NCI-H510A treated with DMSO at 0.1 percent for 48 hours (cell line): ENCODE results near the gene FZD1.

ENCODE experiments used
- DNase-seq: peaks from one replicate; lab custom pipeline; 2025; lab: John Stamatoyannopoulos, UW

The FZD1 gene

DNA sequence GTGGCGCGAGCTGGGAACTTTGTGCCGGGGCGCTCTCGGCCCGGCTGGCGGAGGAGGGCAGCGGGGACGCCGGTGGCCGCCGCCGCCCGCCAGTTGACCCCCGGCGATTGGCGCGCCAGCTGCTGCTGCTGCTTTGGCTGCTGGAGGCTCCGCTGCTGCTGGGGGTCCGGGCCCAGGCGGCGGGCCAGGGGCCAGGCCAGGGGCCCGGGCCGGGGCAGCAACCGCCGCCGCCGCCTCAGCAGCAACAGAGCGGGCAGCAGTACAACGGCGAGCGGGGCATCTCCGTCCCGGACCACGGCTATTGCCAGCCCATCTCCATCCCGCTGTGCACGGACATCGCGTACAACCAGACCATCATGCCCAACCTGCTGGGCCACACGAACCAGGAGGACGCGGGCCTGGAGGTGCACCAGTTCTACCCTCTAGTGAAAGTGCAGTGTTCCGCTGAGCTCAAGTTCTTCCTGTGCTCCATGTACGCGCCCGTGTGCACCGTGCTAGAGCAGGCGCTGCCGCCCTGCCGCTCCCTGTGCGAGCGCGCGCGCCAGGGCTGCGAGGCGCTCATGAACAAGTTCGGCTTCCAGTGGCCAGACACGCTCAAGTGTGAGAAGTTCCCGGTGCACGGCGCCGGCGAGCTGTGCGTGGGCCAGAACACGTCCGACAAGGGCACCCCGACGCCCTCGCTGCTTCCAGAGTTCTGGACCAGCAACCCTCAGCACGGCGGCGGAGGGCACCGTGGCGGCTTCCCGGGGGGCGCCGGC is 870 bp downstream of the FZD1 start:
- DNase-seq: peak; percentile 42

- no peak for DNase-seq
These were observed 1.4 kb downstream of the FZD1 start for GRCh38 chr7:91265693-91266066.

DNA sequence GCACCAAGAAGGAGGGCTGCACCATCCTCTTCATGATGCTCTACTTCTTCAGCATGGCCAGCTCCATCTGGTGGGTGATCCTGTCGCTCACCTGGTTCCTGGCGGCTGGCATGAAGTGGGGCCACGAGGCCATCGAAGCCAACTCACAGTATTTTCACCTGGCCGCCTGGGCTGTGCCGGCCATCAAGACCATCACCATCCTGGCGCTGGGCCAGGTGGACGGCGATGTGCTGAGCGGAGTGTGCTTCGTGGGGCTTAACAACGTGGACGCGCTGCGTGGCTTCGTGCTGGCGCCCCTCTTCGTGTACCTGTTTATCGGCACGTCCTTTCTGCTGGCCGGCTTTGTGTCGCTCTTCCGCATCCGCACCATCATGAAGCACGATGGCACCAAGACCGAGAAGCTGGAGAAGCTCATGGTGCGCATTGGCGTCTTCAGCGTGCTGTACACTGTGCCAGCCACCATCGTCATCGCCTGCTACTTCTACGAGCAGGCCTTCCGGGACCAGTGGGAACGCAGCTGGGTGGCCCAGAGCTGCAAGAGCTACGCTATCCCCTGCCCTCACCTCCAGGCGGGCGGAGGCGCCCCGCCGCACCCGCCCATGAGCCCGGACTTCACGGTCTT is 1.9 kb downstream of the FZD1 start:
- peak; percentile 27 for DNase-seq

GRCh38 chr7:91266689-91267090 is 2.5 kb downstream of the FZD1 start:
- DNase-seq: no peak

DNA sequence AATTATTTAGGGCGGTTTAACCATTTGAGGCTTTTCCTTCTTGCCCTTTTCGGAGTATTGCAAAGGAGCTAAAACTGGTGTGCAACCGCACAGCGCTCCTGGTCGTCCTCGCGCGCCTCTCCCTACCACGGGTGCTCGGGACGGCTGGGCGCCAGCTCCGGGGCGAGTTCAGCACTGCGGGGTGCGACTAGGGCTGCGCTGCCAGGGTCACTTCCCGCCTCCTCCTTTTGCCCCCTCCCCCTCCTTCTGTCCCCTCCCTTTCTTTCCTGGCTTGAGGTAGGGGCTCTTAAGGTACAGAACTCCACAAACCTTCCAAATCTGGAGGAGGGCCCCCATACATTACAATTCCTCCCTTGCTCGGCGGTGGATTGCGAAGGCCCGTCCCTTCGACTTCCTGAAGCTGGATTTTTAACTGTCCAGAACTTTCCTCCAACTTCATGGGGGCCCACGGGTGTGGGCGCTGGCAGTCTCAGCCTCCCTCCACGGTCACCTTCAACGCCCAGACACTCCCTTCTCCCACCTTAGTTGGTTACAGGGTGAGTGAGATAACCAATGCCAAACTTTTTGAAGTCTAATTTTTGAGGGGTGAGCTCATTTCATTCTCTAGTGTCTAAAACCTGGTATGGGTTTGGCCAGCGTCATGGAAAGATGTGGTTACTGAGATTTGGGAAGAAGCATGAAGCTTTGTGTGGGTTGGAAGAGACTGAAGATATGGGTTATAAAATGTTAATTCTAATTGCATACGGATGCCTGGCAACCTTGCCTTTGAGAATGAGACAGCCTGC is 3.1 kb downstream of the FZD1 start:
- no peak for DNase-seq

- no peak for DNase-seq
These were observed 6.1 kb downstream of the FZD1 start for GRCh38 chr7:91270372-91270771.

DNA sequence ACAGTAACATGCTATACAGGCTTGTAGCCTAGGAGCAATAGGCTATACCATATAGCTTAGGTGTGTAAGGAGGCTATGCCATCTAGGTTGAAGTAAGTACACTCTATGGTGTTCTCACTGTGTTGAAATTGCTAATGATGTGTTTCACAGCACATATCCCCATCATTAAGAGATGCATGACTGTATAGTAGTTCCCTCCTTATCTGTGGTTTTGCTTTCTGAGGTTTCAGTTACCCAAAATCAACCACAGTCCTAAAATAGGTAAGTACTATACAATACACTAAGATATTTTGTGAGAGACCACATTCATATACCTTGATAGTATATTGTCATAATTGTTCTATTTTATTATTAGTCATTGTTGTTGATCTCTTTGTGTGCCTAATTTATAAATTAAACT is 12.7 kb downstream of the FZD1 start:
- no peak for DNase-seq

DNA sequence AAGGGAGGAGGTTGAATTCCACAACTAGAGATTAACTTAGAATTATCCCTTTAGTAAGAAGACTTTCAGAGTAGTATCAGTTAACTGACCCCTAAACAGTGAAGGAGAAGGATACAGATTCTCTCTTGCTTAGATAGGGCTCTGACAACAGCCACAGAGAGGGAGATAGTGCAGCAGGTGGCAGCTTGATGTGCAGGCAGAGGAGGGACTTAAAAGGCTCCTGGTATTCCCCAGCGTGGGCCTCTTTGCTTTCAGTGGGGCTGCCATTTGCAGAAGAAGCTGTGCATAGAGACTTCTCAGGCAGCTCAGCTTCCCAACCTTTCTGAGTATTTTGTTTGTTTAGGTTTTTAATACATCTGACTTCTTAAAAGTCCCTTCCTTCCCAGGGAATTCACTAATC is 16.0 kb downstream of the FZD1 start:
- peak; percentile 14 for DNase-seq

DNA sequence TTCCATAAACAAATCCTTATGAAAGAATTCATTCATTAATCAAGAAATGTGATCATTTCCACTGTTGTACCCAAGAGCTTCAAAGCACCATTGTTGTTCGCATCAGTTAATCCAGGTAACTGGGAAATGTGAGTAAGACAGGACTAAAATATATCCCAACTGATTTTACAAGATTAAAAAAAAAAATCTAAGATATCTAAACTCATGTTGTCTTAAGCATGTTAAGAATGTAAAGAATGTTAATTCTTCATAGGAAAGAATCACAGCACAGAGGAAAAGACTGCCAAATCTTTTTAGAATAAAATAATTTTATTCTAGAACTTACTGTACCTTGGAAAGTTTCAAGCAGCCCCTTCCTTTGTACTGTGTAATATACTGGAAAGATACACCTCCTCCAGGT is 16.4 kb downstream of the FZD1 start:
- no peak for DNase-seq

DNA sequence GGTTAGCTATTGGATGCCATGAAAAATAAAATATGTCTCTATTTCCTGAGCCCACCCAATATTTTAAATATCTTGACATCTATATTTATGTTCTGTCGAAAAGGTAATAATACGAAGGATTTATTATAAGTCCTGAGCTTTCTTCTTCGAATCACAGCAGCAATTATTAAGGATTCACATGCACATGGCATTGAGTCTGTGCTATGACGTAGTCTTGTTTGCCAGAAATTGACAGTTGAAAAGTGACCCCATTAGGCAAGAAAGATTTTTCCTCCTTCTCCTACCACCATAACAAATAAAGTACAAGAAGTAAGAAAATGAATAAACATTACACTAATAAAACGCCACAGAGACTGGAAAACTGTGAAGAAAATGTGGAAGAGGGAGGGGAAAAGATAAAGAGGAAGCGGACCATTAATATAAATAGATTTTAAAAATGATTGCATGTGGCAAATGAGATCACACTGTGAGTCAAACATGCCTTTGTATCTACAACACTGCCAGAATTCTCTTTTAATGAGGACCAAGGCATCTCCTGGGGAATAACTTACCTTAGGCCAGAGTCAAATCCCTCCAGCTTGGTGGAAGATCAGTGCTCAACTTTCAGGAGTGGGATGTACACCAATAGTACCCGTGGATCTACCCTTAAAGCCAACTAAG is 21.6 kb downstream of the FZD1 start:
- no peak for DNase-seq

GRCh38 chr7:91286432-91286831 is 22.2 kb downstream of the FZD1 start:
- DNase-seq: peak; percentile 54

GRCh38 chr7:91287371-91288084 is 23.3 kb downstream of the FZD1 start:
- no peak for DNase-seq

GRCh38 chr7:91288208-91288824 is 24.1 kb downstream of the FZD1 start:
- DNase-seq: no peak

- no peak for DNase-seq
These were observed 25.5 kb downstream of the FZD1 start for GRCh38 chr7:91289633-91290254.

GRCh38 chr7:91291302-91291701 is 27.1 kb downstream of the FZD1 start:
- no peak for DNase-seq

DNA sequence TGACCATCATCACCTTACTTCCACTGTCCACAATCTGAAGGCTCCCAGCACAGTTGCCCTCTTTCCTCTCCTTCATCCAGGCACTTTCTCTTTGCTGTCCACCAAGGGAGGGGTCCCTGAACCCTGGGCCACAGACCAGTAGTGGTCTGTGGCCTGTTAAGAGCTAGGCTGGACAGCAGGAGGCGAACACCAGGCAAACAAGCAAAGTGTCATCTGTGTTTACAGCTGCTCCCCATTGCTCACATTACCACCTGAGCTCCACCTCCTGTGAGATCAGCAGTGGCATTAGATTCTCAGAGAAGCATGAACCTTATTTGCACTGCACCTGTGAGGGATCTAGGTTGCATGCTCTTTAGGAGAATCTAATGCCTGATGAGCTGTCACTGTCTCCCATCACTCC is 27.7 kb downstream of the FZD1 start:
- DNase-seq: peak; percentile 9

DNA sequence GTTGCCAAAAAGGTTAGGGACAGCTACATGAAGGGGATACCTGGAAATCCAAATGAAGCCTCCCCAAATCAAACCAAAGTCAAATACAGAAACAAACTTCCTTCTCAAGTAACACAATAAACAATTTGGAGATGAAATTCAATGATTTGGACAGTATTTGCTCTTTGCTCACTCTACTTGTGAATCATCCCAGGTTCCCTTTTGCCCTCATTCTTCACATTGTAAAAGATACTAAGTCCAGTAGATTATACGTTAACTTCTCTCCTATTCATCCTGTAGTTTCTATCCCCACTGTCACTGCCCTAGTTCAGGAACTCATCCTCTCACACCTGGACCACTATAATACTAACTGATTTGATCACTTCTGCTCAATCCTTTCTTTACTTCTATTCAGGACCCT is 28.3 kb downstream of the FZD1 start:
- DNase-seq: no peak

DNA sequence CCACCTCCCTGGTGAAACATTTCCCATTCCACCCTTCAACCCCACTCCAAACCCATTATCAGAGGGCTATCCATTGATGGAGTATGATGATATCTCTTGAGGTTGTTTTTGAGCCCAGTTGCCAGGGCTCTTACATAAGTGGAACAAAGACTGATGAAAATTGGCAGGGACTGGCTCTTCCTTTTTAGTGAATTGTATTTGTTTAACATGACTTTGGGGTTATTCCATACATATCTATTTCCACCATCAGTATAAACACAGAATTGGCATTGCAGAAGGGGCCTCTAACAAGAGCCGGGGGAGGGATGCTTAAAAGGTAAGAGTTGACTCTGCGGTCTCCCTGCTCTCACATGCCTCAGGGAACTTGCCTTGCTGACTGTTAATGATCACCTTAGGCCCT is 28.9 kb downstream of the FZD1 start:
- no peak for DNase-seq

DNA sequence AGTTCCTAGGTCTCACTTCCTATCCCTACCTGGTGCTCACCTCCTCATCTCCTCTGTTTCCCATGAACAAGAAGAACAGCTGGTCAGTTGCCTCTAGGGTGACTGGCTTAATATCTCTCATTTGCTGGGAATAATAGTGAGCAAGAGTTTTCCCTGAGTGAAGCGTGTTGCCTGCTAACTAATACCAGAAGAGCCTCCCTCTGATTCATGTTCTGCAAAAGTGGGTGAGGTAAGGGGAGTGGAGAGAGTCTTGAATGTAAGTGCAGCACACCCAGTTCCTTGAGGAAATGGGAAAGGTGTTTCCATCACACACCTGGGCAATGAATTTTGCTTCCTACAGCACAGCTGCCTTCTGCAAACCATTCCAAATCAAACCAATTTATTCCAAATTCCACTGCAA is 29.6 kb downstream of the FZD1 start:
- DNase-seq: no peak

- DNase-seq: no peak
These were observed 30.5 kb downstream of the FZD1 start for GRCh38 chr7:91294639-91295220.

DNA sequence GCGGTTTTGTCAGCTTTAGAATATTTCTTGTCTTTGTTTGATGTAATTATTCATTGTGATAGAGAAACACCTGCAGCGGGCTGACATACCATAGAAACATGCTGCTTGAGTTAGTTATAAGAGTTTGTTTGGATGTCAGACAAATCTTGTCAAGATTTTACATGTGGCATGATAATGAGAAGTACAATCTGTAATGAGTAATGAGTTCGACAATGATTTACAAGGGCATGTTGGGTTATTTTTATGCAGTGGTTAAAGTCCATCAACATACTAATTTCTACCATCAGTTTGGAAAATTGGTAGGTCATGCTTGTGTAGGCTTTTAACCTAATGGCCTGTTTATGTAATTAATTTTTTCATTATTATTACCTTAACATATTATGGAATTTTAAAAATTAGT is 31.3 kb downstream of the FZD1 start:
- no peak for DNase-seq
